A549 (cell line): ENCODE measurements around the gene PRTFDC1. TPM values are rescaled to one million over a fixed set of nuclear protein-coding genes. Genes with fewer than 3 reads are reported as not detected.

Experiments
- ATAC-seq, 2 experiments: fragments of 200-7000 bp in 1 of 2; fragments of >200 bp in 1 of 2; cut with Nextera tagmentation in 1 of 2; cut with Tn5 transposase in 1 of 2; 3 replicates each; pipeline versions ENCODE4 v1.8.0 to v1.9.1; 2018 to 2020; ENCODE audit warnings: mild to moderate bottlenecking in 1 of 2, moderate library complexity in 1 of 2
- CTCF ChIA-PET: fragments of 300-600 bp; sonication (Branson Sonifier 250); formaldehyde crosslinking; extraction: SDS; loops from one replicate; lab custom pipeline; 2021; ENCODE audit warnings: antibody characterized with exemption, inconsistent platforms; lab: Yijun Ruan, JAX
- POLR2A ChIA-PET: fragments of 350-600 bp; formaldehyde crosslinking; extraction: SDS; loops from one replicate; lab custom pipeline; 2021; ENCODE audit warnings: antibody characterized with exemption, inconsistent platforms; lab: Yijun Ruan, JAX
- DNase-seq, 2 experiments: peaks; one replicate each; pipeline versions ENCODE4 v3.0.0 to v3.0.0-alpha.2; 2011 to 2016; ENCODE audit warnings: low read depth in 1 of 2, low spot score in 1 of 2
- FAIRE-seq: peaks from 2 replicates; lab custom pipeline; 2011; peaks lifted over from hg19 to GRCh38; lab: Jason Lieb, UNC
- H3K27ac ChIP-seq, 2 experiments: fragments of >200 bp; sonication (Bioruptor Twin); formaldehyde crosslinking; 3 replicates each; pipeline ENCODE4 v1.5.1; 2016 to 2017
- H3K4me1 ChIP-seq: fragments of >200 bp; sonication (Bioruptor Twin); formaldehyde crosslinking; 3 replicates; pipeline ENCODE4 v1.6.1; 2016
- H3K4me2 ChIP-seq: fragments of >200 bp; sonication (Bioruptor Twin); formaldehyde crosslinking; 3 replicates; pipeline ENCODE4 v1.6.1; 2016
- H3K4me3 ChIP-seq: fragments of >200 bp; sonication (Bioruptor Twin); formaldehyde crosslinking; 3 replicates; pipeline ENCODE4 v1.5.1; 2016
- H3K9me3 ChIP-seq: fragments of >200 bp; sonication (Bioruptor Twin); formaldehyde crosslinking; 3 replicates; pipeline ENCODE4 v1.6.1; 2016
- EHF ChIP-seq: fragments of 250-450 bp; sonication (Bioruptor Pico); IDR thresholded peaks from 2 replicates; pipeline ENCODE4 v1.5.0; 2020; ENCODE audit warnings: mild to moderate bottlenecking
- EHMT2 ChIP-seq: fragments of 200-600 bp; sonication (generic); IDR thresholded peaks from 2 replicates; pipeline ENCODE4 v1.6.1; 2016; ENCODE audit warnings: antibody characterized with exemption, low read depth, mild to moderate bottlenecking, moderate library complexity
- HMGXB4 ChIP-seq: fragments of 250-450 bp; sonication (Bioruptor Pico); IDR thresholded peaks from 2 replicates; pipeline ENCODE4 v1.5.0; 2021; ENCODE audit warnings: mild to moderate bottlenecking, moderate library complexity, borderline replicate concordance
- HOXB13 ChIP-seq: fragments of 250-450 bp; sonication (Bioruptor Pico); IDR thresholded peaks from 2 replicates; pipeline ENCODE4 v1.5.0; 2020; ENCODE audit warnings: low read depth, mild to moderate bottlenecking, moderate library complexity
- NFE2L2 ChIP-seq: fragments of 150-350 bp; conservative IDR thresholded peaks from 2 replicates; pipeline ENCODE4 v1.6.1; 2014; ENCODE audit warnings: low read length
- RCOR1 ChIP-seq: fragments of 150-350 bp; IDR thresholded peaks from 2 replicates; pipeline ENCODE4 v1.6.1; 2014; ENCODE audit warnings: antibody characterized with exemption, low read length, low read depth
- REST ChIP-seq: fragments of 200-600 bp; sonication (generic); IDR thresholded peaks from 2 replicates; pipeline ENCODE4 v1.6.1; 2016; ENCODE audit warnings: antibody characterized with exemption, mild to moderate bottlenecking, moderate library complexity
- RFX5 ChIP-seq: fragments of 450-650 bp; IDR thresholded peaks from 2 replicates; pipeline ENCODE4 v1.7.1; 2014; ENCODE audit warnings: antibody characterized with exemption, mild to moderate bottlenecking, moderate library complexity
- RNF2 ChIP-seq: fragments of 200-600 bp; sonication (generic); IDR thresholded peaks from 2 replicates; pipeline ENCODE4 v1.6.1; 2016; ENCODE audit warnings: low read depth, mild to moderate bottlenecking, antibody characterized with exemption, moderate library complexity, borderline replicate concordance
- SREBF2 ChIP-seq: fragments of 450-650 bp; IDR thresholded peaks from 2 replicates; pipeline ENCODE4 v1.6.1; 2014; ENCODE audit warnings: mild to moderate bottlenecking, moderate library complexity
- WGBS: methylation state at CpG from one replicate; pipeline ENCODE4 v1.1.6; 2017; ENCODE audit errors: missing lambda C conversion rate; 5-methylcytosine and 5-hydroxymethylcytosine counted together
- polyA plus RNA-seq, 4 experiments: library from polyadenylated mRNA; depleted of rRNA in 3 of 4; stranded (reverse); fragments of >200 nt; fragmentation: RNase III in 1 of 4; extraction: RNeasy Plus Mini Kit Qiagen cat#74134 plus additional on column Dnase treatment in 1 of 4; gene quantifications; 2 replicates in 3 of 4; 3 replicates in 1 of 4; pipeline ENCODE4 v1.2.3, GENCODE V29; 2011 to 2017
- TF ChIP-seq, protein P1 (sequence below): fragments of >200 bp; sonication (Bioruptor Twin); formaldehyde crosslinking; IDR thresholded peaks from 3 replicates; pipeline ENCODE4 v1.5.1; 2016
- TF ChIP-seq, protein P2 (sequence below): fragments of >200 bp; sonication (Bioruptor Twin); formaldehyde crosslinking; IDR thresholded peaks from 2 replicates; pipeline ENCODE4 v1.6.1; 2016

Gene PRTFDC1
- polyA plus RNA-seq, 2 of the 4 experiments (the other 2 are of a cell fraction): 35.6 to 39.2 TPM

DNA sequence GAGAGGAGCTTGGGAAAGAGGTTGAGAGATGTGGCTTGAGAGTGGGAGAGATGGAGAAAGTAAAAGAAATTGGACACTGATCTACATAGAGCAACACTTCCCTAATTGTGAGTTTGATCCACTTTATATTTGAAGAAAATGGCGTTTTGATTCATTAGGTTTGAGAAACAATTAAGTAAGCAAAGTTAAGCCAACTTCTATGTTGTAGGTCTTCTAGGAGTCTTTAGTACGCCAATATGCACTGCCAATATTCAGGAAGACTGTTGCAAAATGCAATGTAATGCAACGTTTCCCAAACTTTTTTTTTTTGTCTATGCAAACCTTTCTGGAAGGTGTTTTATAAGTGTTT, 7.0 kb upstream of the PRTFDC1 start:
- Histone ChIP-seq H3K27ac (peak overlapping the region; percentile 73 to 82; a peak in 5 of 6 replicates), H3K4me2 (peak overlapping the region; percentile 75), H3K9me3 (no peaks in the 10 kb centered on the region)
- DNase-seq (no peak), FAIRE-seq (peak; percentile 13), ATAC-seq (no peak)
- 73% methylated on average over 3 of the region's 3 CpGs for WGBS
- TF ChIP-seq EHMT2 (no peak), RCOR1 (no peak), REST (no peak), HOXB13 (CRISPR knock-in tag) (no peak), RNF2 (no peak), NFE2L2 (no peak), SREBF2 (no peak)
- TF ChIP-seq, protein P1, sequence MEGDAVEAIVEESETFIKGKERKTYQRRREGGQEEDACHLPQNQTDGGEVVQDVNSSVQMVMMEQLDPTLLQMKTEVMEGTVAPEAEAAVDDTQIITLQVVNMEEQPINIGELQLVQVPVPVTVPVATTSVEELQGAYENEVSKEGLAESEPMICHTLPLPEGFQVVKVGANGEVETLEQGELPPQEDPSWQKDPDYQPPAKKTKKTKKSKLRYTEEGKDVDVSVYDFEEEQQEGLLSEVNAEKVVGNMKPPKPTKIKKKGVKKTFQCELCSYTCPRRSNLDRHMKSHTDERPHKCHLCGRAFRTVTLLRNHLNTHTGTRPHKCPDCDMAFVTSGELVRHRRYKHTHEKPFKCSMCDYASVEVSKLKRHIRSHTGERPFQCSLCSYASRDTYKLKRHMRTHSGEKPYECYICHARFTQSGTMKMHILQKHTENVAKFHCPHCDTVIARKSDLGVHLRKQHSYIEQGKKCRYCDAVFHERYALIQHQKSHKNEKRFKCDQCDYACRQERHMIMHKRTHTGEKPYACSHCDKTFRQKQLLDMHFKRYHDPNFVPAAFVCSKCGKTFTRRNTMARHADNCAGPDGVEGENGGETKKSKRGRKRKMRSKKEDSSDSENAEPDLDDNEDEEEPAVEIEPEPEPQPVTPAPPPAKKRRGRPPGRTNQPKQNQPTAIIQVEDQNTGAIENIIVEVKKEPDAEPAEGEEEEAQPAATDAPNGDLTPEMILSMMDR: no peak
- TF ChIP-seq, all 56 proteins: peak for 0
- Histone ChIP-seq H3K4me1 (peaks cover 61% of the 10 kb centered on the region), H3K4me3 (no peak overlapping the region)
- ChIA-PET CTCF (interaction anchor here (0.7 to 1.4 kb wide), 3 partner anchors 10 to 316 kb away, joined by 3 to 4 read pairs (median 3); no protein-coding TSS in a partner anchor), POLR2A (no interaction called here)

- H3K4me3 ChIP-seq: no peak overlapping the region; the same call in 2 of the 3 replicates
- ChIA-PET CTCF (interaction anchor here (0.7 to 1.4 kb wide), 4 partner anchors 11 to 316 kb away, joined by 3 to 4 read pairs (median 3); no protein-coding TSS in a partner anchor), POLR2A (no interaction called here)
- WGBS: 67% methylated on average over 5 of the region's 5 CpGs
- H3K9me3 ChIP-seq: no peaks in the 10 kb centered on the region
- TF ChIP-seq EHF (CRISPR knock-in tag) (no peak), HMGXB4 (CRISPR knock-in tag) (no peak), RFX5 (no peak)
- TF ChIP-seq, protein P2, sequence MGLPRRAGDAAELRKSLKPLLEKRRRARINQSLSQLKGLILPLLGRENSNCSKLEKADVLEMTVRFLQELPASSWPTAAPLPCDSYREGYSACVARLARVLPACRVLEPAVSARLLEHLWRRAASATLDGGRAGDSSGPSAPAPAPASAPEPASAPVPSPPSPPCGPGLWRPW: no peak
- peak overlapping the region; percentile 73 to 82 for H3K27ac ChIP-seq
- peak overlapping the region; percentile 75 for H3K4me2 ChIP-seq
- DNase-seq (no peak), ATAC-seq (peak in 1 of 2 experiments; percentile 65; a peak in 3 of 6 replicates), FAIRE-seq (peak; percentile 28)
- peaks cover 61% of the 10 kb centered on the region for H3K4me1 ChIP-seq
These were observed 6.4 kb upstream of the PRTFDC1 start for GRCh38 chr10:24958721-24959381.
